SKM-1 (cell line): Measurements from ENCODE around the gene DYRK1A.

ENCODE experiments used
- DNase-seq: peaks from one replicate; lab custom pipeline; 2025; ENCODE audit not compliant: unreplicated experiment; lab: John Stamatoyannopoulos, UW

DYRK1A gene

GRCh38 chr21:37415939-37416338 lies 49.4 kb downstream of the DYRK1A start:
- DNase-seq = no peak

- DNase-seq = no peak
Observed at GRCh38 chr21:37416914-37417313, 50.3 kb downstream of the DYRK1A start.

- DNase-seq = no peak
Observed at GRCh38 chr21:37419228-37419906, 52.8 kb downstream of the DYRK1A start.

GRCh38 chr21:37421306-37421705 lies 54.7 kb downstream of the DYRK1A start:
- no peak for DNase-seq

- no peak for DNase-seq
Observed at GRCh38 chr21:37422382-37422781, 55.8 kb downstream of the DYRK1A start.

- no peak for DNase-seq
Observed at GRCh38 chr21:37423103-37423502, 56.5 kb downstream of the DYRK1A start.

GRCh38 chr21:37424396-37424795 lies 57.8 kb downstream of the DYRK1A start:
- DNase-seq = no peak

- no peak for DNase-seq
Observed at GRCh38 chr21:37425001-37425400, 58.4 kb downstream of the DYRK1A start.

GRCh38 chr21:37425684-37426083 lies 59.1 kb downstream of the DYRK1A start:
- DNase-seq = no peak

- no peak for DNase-seq
Observed at GRCh38 chr21:37427221-37427620, 60.6 kb downstream of the DYRK1A start.

GRCh38 chr21:37429356-37429755 lies 62.8 kb downstream of the DYRK1A start:
- no peak for DNase-seq

- DNase-seq = no peak
Observed at GRCh38 chr21:37430184-37430821, 63.7 kb downstream of the DYRK1A start.

- DNase-seq = no peak
Observed at GRCh38 chr21:37431243-37431642, 64.7 kb downstream of the DYRK1A start.

GRCh38 chr21:37432710-37433455 lies 66.3 kb downstream of the DYRK1A start:
- DNase-seq = no peak

GRCh38 chr21:37433456-37433840 lies 66.9 kb downstream of the DYRK1A start:
- no peak for DNase-seq

GRCh38 chr21:37435120-37435519 lies 68.5 kb downstream of the DYRK1A start:
- DNase-seq = no peak

- no peak for DNase-seq
Observed at GRCh38 chr21:37435711-37436110, 69.1 kb downstream of the DYRK1A start.

GRCh38 chr21:37436174-37436573 lies 69.6 kb downstream of the DYRK1A start:
- DNase-seq = no peak

GRCh38 chr21:37437376-37438080 lies 71.0 kb downstream of the DYRK1A start:
- DNase-seq = no peak

- DNase-seq = no peak
Observed at GRCh38 chr21:37443683-37444082, 77.1 kb downstream of the DYRK1A start.

- no peak for DNase-seq
Observed at GRCh38 chr21:37445228-37445627, 78.7 kb downstream of the DYRK1A start.

- no peak for DNase-seq
Observed at GRCh38 chr21:37446552-37446951, 80.0 kb downstream of the DYRK1A start.
